Inflammatory macrophage (primary cell): ENCODE data around the gene ARID1B.

Source experiments
- DNase-seq, 2 donors: peaks; one replicate each; pipeline ENCODE4 v3.0.0-alpha.2; 2020 to 2022

Gene ARID1B

DNA sequence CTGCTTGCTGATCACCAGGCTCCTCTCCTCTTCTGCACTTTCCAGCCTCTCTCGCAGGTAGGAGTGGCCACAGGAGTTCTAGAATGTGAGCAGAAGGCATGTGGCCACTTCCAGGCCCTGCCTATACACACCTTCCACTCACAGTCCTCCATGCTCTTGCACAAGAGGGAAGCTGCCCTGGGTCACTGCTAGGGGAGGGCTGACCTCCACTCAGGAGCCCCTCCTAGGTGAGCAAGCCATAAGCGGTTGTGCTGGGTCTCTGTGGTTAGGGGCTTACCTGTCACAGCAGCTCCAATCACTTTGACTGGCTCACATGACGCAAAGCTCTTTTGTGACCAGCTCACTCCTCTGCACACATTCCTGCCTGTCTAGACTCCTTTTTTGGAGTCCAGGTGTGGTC is 477.9 kb downstream of the ARID1B start:
- no peak for DNase-seq

DNA sequence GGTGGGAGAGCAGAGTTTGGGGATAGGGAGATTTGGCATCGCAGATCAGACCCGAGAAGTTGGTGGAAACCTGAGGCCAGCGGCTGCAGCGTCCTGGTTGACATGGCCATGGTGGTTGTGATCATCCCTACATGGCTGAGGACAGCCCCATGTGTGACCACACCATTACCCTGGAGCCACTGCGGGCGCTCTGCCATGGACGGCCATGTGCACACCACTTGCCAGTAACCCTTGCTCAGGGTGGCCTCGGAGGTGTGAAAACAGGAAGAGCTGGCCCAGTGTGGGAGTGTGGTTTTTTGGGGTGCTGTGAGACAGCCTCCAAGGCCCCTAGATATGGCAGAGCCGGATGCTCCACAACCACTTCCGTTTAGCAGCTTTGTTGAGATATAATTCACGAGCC is 481.7 kb downstream of the ARID1B start:
- no peak for DNase-seq

DNA sequence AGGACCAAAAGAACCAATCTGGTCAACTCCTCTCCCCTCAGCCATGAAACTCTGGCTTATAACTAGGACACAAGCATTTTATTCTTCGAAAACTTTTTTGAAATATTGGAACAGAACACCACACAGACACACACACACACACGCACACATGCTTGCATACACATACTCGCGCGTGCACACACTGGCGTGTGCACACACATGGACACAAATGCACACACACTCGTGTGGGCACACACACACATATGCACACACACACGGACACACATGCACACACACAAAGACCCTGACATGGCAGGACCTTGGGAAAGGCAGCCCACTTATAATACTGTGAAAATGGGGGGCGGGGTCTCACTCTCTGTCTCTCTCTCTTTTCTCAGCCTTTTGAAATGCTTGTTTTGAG is 482.3 kb downstream of the ARID1B start:
- DNase-seq = no peak
